Mucosa of stomach (tissue), 1 donor: ENCODE data around the gene LBR.
"Not testable (repeated sequence)": the region's sequence is repeated elsewhere in the genome, so short reads cannot be mapped to it uniquely, and the experiment has no call there.

Experiments
- H3K27me3 ChIP-seq: one replicate; pipeline ENCODE4 v1.7.0; 2013; ENCODE audit warnings: mild to moderate bottlenecking, low read length; ENCODE audit not compliant: control insufficient read depth, insufficient read depth
- H3K36me3 ChIP-seq: one replicate; pipeline ENCODE4 v1.7.0; 2013; ENCODE audit warnings: low read length; ENCODE audit not compliant: control insufficient read depth, insufficient read depth
- H3K4me1 ChIP-seq: one replicate; pipeline ENCODE4 v1.7.0; 2013; ENCODE audit warnings: mild to moderate bottlenecking, low read length; ENCODE audit not compliant: control insufficient read depth, insufficient read depth
- H3K4me3 ChIP-seq: one replicate; pipeline ENCODE4 v1.7.0; 2013; ENCODE audit warnings: low read length
- H3K9ac ChIP-seq: one replicate; pipeline ENCODE4 v1.7.0; 2013; ENCODE audit warnings: mild to moderate bottlenecking, low read length, moderate library complexity
- H3K9me3 ChIP-seq: one replicate; pipeline ENCODE4 v1.7.0; 2013; ENCODE audit warnings: mild to moderate bottlenecking, low read length, moderate library complexity; ENCODE audit not compliant: control insufficient read depth
- donor health status: Pancreatic carcinoma.

The LBR gene

GRCh38 chr1:225427235-225428067, at the start of gene LBR:
LBR (minus strand) TSS chr1:225428038; CDS start chr1:225424075, 3,963 bp downstream.
- Histone ChIP-seq H3K27me3 (no peaks in the 10 kb centered on the region), H3K4me1 (peaks cover 23% of the 10 kb centered on the region), H3K9me3 (no peaks in the 10 kb centered on the region), H3K9ac (peak within 1 kb of the TSS; percentile 90), H3K4me3 (peak within 1 kb of the TSS; percentile 43), H3K36me3 (no peaks in the 10 kb centered on the region)

GRCh38 chr1:225477296-225477911, 49.6 kb upstream of the LBR start:
- no peaks in the 10 kb centered on the region for H3K9me3 ChIP-seq
- no peaks in the 10 kb centered on the region for H3K27me3 ChIP-seq
- H3K9ac ChIP-seq, result no peak overlapping the region
- no peaks in the 10 kb centered on the region for H3K36me3 ChIP-seq
- H3K4me3 ChIP-seq, result no peak overlapping the region
- peaks cover 12% of the 10 kb centered on the region for H3K4me1 ChIP-seq

GRCh38 chr1:225476538-225476988, 48.7 kb upstream of the LBR start:
- peaks cover 12% of the 10 kb centered on the region for H3K4me1 ChIP-seq

GRCh38 chr1:225476100-225476511, 48.3 kb upstream of the LBR start:
- no peaks in the 10 kb centered on the region for H3K27me3 ChIP-seq
- H3K9ac ChIP-seq, result no peak overlapping the region
- H3K4me1 ChIP-seq, result peaks cover 12% of the 10 kb centered on the region
- H3K4me3 ChIP-seq, result no peak overlapping the region
- H3K9me3 ChIP-seq, result no peaks in the 10 kb centered on the region
- no peaks in the 10 kb centered on the region for H3K36me3 ChIP-seq

More at GRCh38 chr1:225476538-225476988, 48.7 kb upstream of the LBR start:
- H3K9ac ChIP-seq, result no peak overlapping the region
- no peaks in the 10 kb centered on the region for H3K36me3 ChIP-seq
- H3K27me3 ChIP-seq, result no peaks in the 10 kb centered on the region
- no peaks in the 10 kb centered on the region for H3K9me3 ChIP-seq
- no peak overlapping the region for H3K4me3 ChIP-seq

GRCh38 chr1:225474986-225475820, 47.4 kb upstream of the LBR start:
- Histone ChIP-seq H3K27me3 (no peaks in the 10 kb centered on the region), H3K9me3 (no peaks in the 10 kb centered on the region), H3K9ac (no peak overlapping the region), H3K36me3 (no peaks in the 10 kb centered on the region), H3K4me1 (peaks cover 12% of the 10 kb centered on the region), H3K4me3 (no peak overlapping the region)

GRCh38 chr1:225474439-225474985, 46.7 kb upstream of the LBR start:
- H3K9ac ChIP-seq, result no peak overlapping the region
- H3K4me3 ChIP-seq, result no peak overlapping the region
- H3K27me3 ChIP-seq, result no peaks in the 10 kb centered on the region
- no peaks in the 10 kb centered on the region for H3K9me3 ChIP-seq
- H3K36me3 ChIP-seq, result no peaks in the 10 kb centered on the region
- H3K4me1 ChIP-seq, result peaks cover 12% of the 10 kb centered on the region

- H3K4me1 ChIP-seq, result peaks cover 12% of the 10 kb centered on the region
- H3K27me3 ChIP-seq, H3K36me3 ChIP-seq, H3K4me3 ChIP-seq, H3K9me3 ChIP-seq, H3K9ac ChIP-seq: not testable (repeated sequence)
These were observed 46.0 kb upstream of the LBR start for GRCh38 chr1:225473676-225474438.

GRCh38 chr1:225473266-225473665, 45.4 kb upstream of the LBR start:
- H3K36me3 ChIP-seq, H3K27me3 ChIP-seq, H3K9ac ChIP-seq, H3K9me3 ChIP-seq, H3K4me3 ChIP-seq: not testable (repeated sequence)
- H3K4me1 ChIP-seq, result peaks cover 12% of the 10 kb centered on the region

GRCh38 chr1:225471453-225472301, 43.8 kb upstream of the LBR start:
- H3K27me3 ChIP-seq, result no peaks in the 10 kb centered on the region
- H3K4me1 ChIP-seq, result peaks cover 15% of the 10 kb centered on the region
- no peaks in the 10 kb centered on the region for H3K36me3 ChIP-seq
- H3K9ac ChIP-seq, result no peak overlapping the region
- no peak overlapping the region for H3K4me3 ChIP-seq
- no peaks in the 10 kb centered on the region for H3K9me3 ChIP-seq

GRCh38 chr1:225471109-225471452, 43.2 kb upstream of the LBR start:
- no peaks in the 10 kb centered on the region for H3K27me3 ChIP-seq
- no peaks in the 10 kb centered on the region for H3K36me3 ChIP-seq
- H3K4me3 ChIP-seq, result no peak overlapping the region
- H3K9me3 ChIP-seq, result no peaks in the 10 kb centered on the region
- H3K9ac ChIP-seq, result no peak overlapping the region
- H3K4me1 ChIP-seq, result peaks cover 15% of the 10 kb centered on the region
